Vagina (tissue), 2 donors: ENCODE data around the gene ZNF322.

Experiments used
- POLR2A ChIP-seq, 2 donors: fragments of 450-650 bp; IDR thresholded peaks; one replicate each; pipeline ENCODE4 v1.6.1; 2017; ENCODE audit warnings: antibody characterized with exemption in 2 of 2, mild to moderate bottlenecking in 2 of 2, moderate library complexity in 2 of 2
- TF ChIP-seq, protein P1 (sequence below), 3 experiments: fragments of 450-650 bp in 2 of 3; fragments of 200-600 bp in 1 of 3; sonication (generic) in 1 of 3; IDR thresholded peaks; one replicate each; pipeline ENCODE4 v1.5.1; 2017 to 2019; ENCODE audit warnings: antibody characterized with exemption in 3 of 3, mild to moderate bottlenecking in 2 of 3, moderate library complexity in 2 of 3

DNA sequence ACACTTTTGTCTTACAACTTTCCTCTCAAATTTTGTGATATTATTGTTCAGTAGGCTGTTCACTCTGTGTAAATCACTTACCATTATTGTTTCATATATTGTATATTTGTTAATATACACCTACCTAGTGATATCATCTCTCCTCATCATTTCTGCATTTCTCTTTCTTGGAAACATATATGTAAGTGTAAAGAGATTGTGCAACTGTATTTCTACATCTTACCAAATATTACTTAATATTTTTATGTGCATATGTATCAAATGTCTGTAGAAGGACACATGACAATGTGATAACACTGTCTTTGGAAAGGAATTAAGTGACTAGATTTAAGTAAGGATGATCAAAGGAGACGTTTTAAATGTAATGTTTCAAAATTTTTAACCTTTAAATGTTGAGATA lies 30.2 kb downstream of the ZNF322 start:
- TF ChIP-seq, protein P1, sequence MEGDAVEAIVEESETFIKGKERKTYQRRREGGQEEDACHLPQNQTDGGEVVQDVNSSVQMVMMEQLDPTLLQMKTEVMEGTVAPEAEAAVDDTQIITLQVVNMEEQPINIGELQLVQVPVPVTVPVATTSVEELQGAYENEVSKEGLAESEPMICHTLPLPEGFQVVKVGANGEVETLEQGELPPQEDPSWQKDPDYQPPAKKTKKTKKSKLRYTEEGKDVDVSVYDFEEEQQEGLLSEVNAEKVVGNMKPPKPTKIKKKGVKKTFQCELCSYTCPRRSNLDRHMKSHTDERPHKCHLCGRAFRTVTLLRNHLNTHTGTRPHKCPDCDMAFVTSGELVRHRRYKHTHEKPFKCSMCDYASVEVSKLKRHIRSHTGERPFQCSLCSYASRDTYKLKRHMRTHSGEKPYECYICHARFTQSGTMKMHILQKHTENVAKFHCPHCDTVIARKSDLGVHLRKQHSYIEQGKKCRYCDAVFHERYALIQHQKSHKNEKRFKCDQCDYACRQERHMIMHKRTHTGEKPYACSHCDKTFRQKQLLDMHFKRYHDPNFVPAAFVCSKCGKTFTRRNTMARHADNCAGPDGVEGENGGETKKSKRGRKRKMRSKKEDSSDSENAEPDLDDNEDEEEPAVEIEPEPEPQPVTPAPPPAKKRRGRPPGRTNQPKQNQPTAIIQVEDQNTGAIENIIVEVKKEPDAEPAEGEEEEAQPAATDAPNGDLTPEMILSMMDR (IDR thresholded peaks at IDR 0.05) = no peak
- no peak for TF ChIP-seq POLR2A (IDR thresholded peaks at IDR 0.05)
